SK-N-MC (cell line): ENCODE results near the gene CAMK1D.

ENCODE experiments used
- DNase-seq: peaks from one replicate; pipeline ENCODE4 v3.0.0-alpha.2; 2011; ENCODE audit warnings: low read depth, low spot score
- H3K27ac ChIP-seq: fragments of 200-600 bp; sonication (generic); 2 replicates; pipeline ENCODE4 v1.5.1; 2016; ENCODE audit warnings: mixed run types
- H3K36me3 ChIP-seq: fragments of 200-600 bp; sonication (generic); 2 replicates; pipeline ENCODE4 v1.6.1; 2017; ENCODE audit warnings: antibody characterized with exemption, low read length, mixed read lengths; ENCODE audit not compliant: insufficient read depth
- H3K4me3 ChIP-seq: fragments of 200-600 bp; sonication (generic); 2 replicates; pipeline ENCODE4 v1.5.1; 2016
- H3K9ac ChIP-seq: fragments of 200-600 bp; sonication (generic); 2 replicates; pipeline ENCODE4 v1.8.0; 2017; ENCODE audit warnings: mixed run types, mixed read lengths; ENCODE audit not compliant: insufficient read length
- H3K9me3 ChIP-seq: fragments of 200-600 bp; sonication (generic); 2 replicates; pipeline ENCODE4 v1.6.1; 2017; ENCODE audit warnings: low read depth, mild to moderate bottlenecking, antibody characterized with exemption, low read length, moderate library complexity, mixed read lengths
- EZH2 ChIP-seq: fragments of 200-600 bp; sonication (generic); IDR thresholded peaks from one replicate; pipeline ENCODE4 v1.6.1; 2017; ENCODE audit warnings: antibody characterized with exemption
- FOXP2 ChIP-seq: optimal IDR thresholded peaks from 2 replicates; pipeline ENCODE3; 2011; ENCODE audit warnings: mild to moderate bottlenecking, moderate library complexity; ENCODE audit not compliant: insufficient read depth; ENCODE audit errors: extremely low read length, control extremely low read depth
- POLR2AphosphoS5 ChIP-seq: IDR thresholded peaks from 2 replicates; pipeline ENCODE4 v1.6.1; 2012; ENCODE audit warnings: mild to moderate bottlenecking, low read depth, low read length, borderline replicate concordance

The CAMK1D gene

DNA sequence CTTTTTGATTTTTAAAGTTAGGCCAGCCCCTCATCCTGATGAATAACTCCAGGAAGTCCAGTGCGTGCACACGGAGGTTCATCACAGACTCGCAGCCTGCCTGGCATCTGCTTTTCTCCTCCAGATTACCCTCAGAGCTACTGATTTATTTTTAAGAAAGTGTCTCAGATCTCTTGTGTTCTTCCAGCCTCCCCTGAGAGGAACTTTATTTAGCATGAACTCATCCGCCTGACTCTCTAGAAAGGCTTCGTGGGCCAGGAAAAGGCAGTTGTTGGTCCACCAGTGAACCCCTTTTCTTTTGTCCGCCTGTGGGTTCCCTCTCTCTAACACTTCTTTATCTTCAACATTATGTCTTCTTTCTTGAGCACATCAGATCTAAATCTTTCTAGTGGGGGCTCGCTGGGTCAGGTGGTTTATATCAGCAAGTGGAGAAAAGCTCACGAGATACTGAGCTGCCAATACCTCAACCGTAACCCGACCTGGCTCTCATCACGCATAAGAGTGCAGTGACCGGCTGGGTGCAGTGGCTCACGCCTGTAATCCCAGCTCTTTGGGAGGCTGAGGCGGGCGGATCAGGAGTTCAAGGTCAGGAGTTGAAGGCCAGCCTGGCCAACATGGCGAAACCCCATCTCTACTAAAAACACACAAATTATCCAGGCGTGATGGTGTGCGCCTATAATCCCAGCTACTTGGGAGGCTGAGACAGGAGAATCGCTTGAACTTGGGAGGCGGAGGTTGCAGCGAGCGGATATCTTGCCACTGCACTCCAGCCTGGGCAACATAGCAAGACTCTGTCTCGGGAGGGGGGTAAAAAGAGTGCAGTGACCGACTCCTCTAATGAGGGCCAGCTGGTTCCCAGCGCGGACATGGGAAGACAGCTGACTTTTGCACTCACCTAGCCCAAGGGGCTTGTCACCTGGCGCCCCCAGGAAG lies 489.9 kb downstream of the CAMK1D start:
- no peaks in the 10 kb centered on the region for H3K36me3 ChIP-seq
- no peaks in the 10 kb centered on the region for H3K9me3 ChIP-seq
- H3K9ac ChIP-seq = no peak overlapping the region
- H3K4me3 ChIP-seq = no peak overlapping the region
- no peak for TF ChIP-seq POLR2AphosphoS5
- DNase-seq = no peak
- H3K27ac ChIP-seq = no peak overlapping the region

- no peak for DNase-seq
- H3K27ac ChIP-seq = no peak overlapping the region
- H3K9me3 ChIP-seq = no peaks in the 10 kb centered on the region
- no peaks in the 10 kb centered on the region for H3K36me3 ChIP-seq
- H3K4me3 ChIP-seq = no peak overlapping the region
- H3K9ac ChIP-seq = no peak overlapping the region
- TF ChIP-seq POLR2AphosphoS5 = no peak
- TF ChIP-seq FOXP2 = no peak
Observed at GRCh38 chr10:12839941-12840611, 490.7 kb downstream of the CAMK1D start.

GRCh38 chr10:12841426-12841825 lies 492.1 kb downstream of the CAMK1D start:
- H3K9me3 ChIP-seq = no peaks in the 10 kb centered on the region
- no peak for DNase-seq
- no peak overlapping the region for H3K4me3 ChIP-seq
- H3K9ac ChIP-seq = no peak overlapping the region
- no peak overlapping the region for H3K27ac ChIP-seq
- H3K36me3 ChIP-seq = no peaks in the 10 kb centered on the region
- TF ChIP-seq EZH2 = no peak
- no peak for TF ChIP-seq POLR2AphosphoS5
- no peak for TF ChIP-seq FOXP2

DNA sequence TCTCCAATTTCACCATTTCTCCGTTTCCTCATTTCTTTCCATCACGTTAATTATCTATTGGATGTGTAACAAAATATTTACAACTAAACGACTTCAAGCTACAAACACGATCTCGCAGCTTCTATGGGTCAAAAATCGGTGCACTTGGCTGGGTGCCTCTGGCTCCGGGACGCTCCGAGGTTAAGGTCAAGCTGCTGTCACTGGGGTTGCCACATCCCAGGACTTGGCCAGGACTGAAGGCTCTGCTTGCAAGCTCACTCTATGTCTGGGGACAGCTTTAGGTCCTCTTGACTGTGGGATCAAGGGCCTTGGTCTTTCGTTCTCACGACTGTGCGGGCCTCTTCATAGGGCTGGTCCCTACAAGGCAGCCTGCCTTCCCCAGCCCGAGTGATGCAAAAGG lies 492.5 kb downstream of the CAMK1D start:
- Histone ChIP-seq H3K27ac (no peak overlapping the region), H3K9ac (no peak overlapping the region), H3K9me3 (no peaks in the 10 kb centered on the region), H3K4me3 (no peak overlapping the region), H3K36me3 (no peaks in the 10 kb centered on the region)
- no peak for TF ChIP-seq POLR2AphosphoS5
- TF ChIP-seq EZH2 = no peak
- TF ChIP-seq FOXP2 = no peak
- DNase-seq = no peak

DNA sequence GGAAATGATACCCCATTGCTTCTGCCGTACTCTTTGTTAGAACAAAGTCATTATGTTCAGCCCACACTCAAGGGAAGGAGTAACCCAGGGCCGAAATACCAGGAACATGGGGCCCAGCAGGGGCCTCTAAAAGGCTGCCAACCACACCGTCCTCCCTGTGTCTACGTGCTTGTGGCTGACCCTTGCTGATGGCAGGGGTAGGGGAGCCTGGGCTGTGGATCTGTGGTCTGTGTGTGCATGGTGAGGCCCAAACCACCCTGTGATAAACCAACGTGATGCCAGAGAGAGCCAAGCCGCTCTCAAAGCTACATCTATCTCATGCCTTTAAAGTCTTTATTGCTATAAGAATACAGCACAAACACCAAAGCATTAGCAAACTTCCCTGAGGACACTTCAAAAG lies 493.0 kb downstream of the CAMK1D start:
- no peak for DNase-seq
- H3K9me3 ChIP-seq = no peaks in the 10 kb centered on the region
- no peak overlapping the region for H3K9ac ChIP-seq
- no peak overlapping the region for H3K4me3 ChIP-seq
- no peak for TF ChIP-seq EZH2
- TF ChIP-seq FOXP2 = no peak
- TF ChIP-seq POLR2AphosphoS5 = no peak
- H3K36me3 ChIP-seq = no peaks in the 10 kb centered on the region
- H3K27ac ChIP-seq = no peak overlapping the region

DNA sequence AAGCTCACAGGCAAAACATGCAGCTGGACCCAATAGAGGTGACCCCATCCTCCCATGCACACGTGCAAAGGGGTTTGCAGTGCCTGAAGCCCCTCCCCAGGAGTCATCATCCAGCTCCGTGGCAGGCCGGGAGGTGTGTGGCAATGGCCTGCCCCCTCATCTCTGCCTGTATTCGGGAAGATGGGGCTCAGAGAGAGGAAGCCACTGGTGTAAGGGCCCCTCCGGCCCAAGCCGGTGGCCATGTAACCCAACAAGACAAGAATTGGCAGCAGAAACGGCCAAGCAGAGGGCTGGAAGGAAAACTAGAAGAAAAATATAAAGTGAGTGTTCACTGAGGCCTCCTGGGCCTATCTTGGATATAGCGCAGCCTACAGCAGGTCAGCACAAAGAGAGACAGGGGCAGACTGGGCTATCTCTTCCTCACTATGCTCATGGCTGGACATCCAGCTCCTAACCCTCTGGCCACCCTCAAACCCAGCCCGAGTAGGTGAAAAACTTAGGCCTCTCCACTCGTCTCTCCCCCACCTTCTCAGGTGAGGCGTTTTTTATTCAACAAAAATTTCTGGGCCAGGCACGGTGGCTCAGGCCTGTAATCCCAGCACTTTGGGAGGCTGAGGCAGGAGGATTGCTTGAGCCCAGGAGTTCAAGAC lies 494.1 kb downstream of the CAMK1D start:
- H3K36me3 ChIP-seq = no peaks in the 10 kb centered on the region
- H3K27ac ChIP-seq = no peak overlapping the region
- DNase-seq = no peak
- H3K9ac ChIP-seq = no peak overlapping the region
- no peaks in the 10 kb centered on the region for H3K9me3 ChIP-seq
- no peak for TF ChIP-seq EZH2
- TF ChIP-seq POLR2AphosphoS5 = no peak
- TF ChIP-seq FOXP2 = no peak
- no peak overlapping the region for H3K4me3 ChIP-seq

GRCh38 chr10:12844811-12845483 lies 495.6 kb downstream of the CAMK1D start:
- Histone ChIP-seq H3K4me3 (no peak overlapping the region), H3K36me3 (no peaks in the 10 kb centered on the region), H3K27ac (no peak overlapping the region), H3K9ac (no peak overlapping the region), H3K9me3 (no peaks in the 10 kb centered on the region)
- no peak for DNase-seq
- TF ChIP-seq POLR2AphosphoS5 (no peak), FOXP2 (no peak), EZH2 (no peak)

- no peak for DNase-seq
- Histone ChIP-seq H3K4me3 (no peak overlapping the region), H3K9ac (no peak overlapping the region), H3K9me3 (no peaks in the 10 kb centered on the region), H3K36me3 (no peaks in the 10 kb centered on the region), H3K27ac (no peak overlapping the region)
- TF ChIP-seq EZH2 = no peak
- TF ChIP-seq FOXP2 = no peak
- TF ChIP-seq POLR2AphosphoS5 = no peak
Observed at GRCh38 chr10:12846718-12847117, 497.4 kb downstream of the CAMK1D start.
